HepG2 (cell line): Measurements from ENCODE around the gene DAB2IP. TPM values are rescaled to one million over a fixed set of nuclear protein-coding genes. Genes with fewer than 3 reads are reported as not detected.

Source experiments
- ATAC-seq: fragments of 200-7000 bp; cut with Tn5 transposase; 3 replicates; pipeline ENCODE4 v1.9.1; 2020; ENCODE audit warnings: mild to moderate bottlenecking, moderate library complexity
- BruUV-seq: library from RNA; stranded (reverse); fragments of 400-500 nt; replicated peaks from 2 replicates; lab custom pipeline; 2021; lab: Mats Ljungman, UMichigan
- CTCF ChIA-PET: fragments of 300-600 bp; formaldehyde crosslinking; extraction: SDS; loops from one replicate; lab custom pipeline; 2021; ENCODE audit warnings: low total read pairs, inconsistent platforms, low intra/inter-chr PET ratio; lab: Yijun Ruan, JAX
- POLR2A ChIA-PET: fragments of 350-600 bp; sonication (Branson Sonifier 250); formaldehyde crosslinking; loops from one replicate; lab custom pipeline; 2020; ENCODE audit warnings: antibody characterized with exemption, inconsistent platforms; lab: Yijun Ruan, JAX
- DNase-seq: peaks from one replicate; pipeline ENCODE4 v3.0.0-alpha.2; 2015; ENCODE audit warnings: low spot score
- FAIRE-seq: peaks from 3 replicates; lab custom pipeline; 2011; peaks lifted over from hg19 to GRCh38; lab: Jason Lieb, UNC
- H2AFZ ChIP-seq: one replicate; pipeline ENCODE4 v1.6.1; 2011; ENCODE audit warnings: low read length, inconsistent platforms
- H3K27ac ChIP-seq: fragments of 300-600 bp; 3 replicates; pipeline ENCODE4 v1.8.0; 2011; ENCODE audit warnings: mixed run types, mild to moderate bottlenecking, mixed read lengths, low read length, inconsistent platforms; ENCODE audit not compliant: insufficient read depth; ENCODE audit errors: extremely low read length
- H3K27me3 ChIP-seq, 2 experiments: fragments of 200-600 bp in 1 of 2; 2 replicates in 1 of 2; 3 replicates in 1 of 2; pipeline versions ENCODE4 v1.6.0 to v1.8.0; 2011; ENCODE audit warnings: low read length in 2 of 2, mild to moderate bottlenecking in 2 of 2, moderate library complexity in 2 of 2, inconsistent platforms in 1 of 2; ENCODE audit not compliant: insufficient read depth in 2 of 2, control insufficient read depth in 1 of 2
- H3K36me3 ChIP-seq, 2 experiments: fragments of 200-600 bp in 1 of 2; replicated peaks in 1 of 2; 2 replicates in 1 of 2; 3 replicates in 1 of 2; pipeline versions ENCODE4 v1.5.1 to v1.8.0; 2011; ENCODE audit warnings: low read length in 2 of 2, inconsistent platforms in 1 of 2; ENCODE audit not compliant: insufficient read depth in 2 of 2, control insufficient read depth in 1 of 2
- H3K4me1 ChIP-seq: 2 replicates; pipeline ENCODE4 v1.5.1; 2012; ENCODE audit warnings: low read length, inconsistent platforms; ENCODE audit not compliant: insufficient read depth
- H3K4me2 ChIP-seq: 2 replicates; pipeline ENCODE4 v1.6.0; 2011; ENCODE audit warnings: low read depth, low read length, inconsistent platforms
- H3K4me3 ChIP-seq, 3 experiments: fragments of 200-600 bp in 1 of 3; sonication (generic), shearing (Covaris generic) in 1 of 3; replicated peaks in 1 of 3; 2 replicates each; pipeline ENCODE4 v1.5.1; 2011 to 2016; ENCODE audit warnings: low read length in 3 of 3, inconsistent platforms in 2 of 3, low read depth in 2 of 3, mild to moderate bottlenecking in 2 of 3, control low read depth in 1 of 3, mixed read lengths in 1 of 3; ENCODE audit not compliant: insufficient read depth in 1 of 3
- H3K79me2 ChIP-seq: one replicate; pipeline ENCODE4 v1.6.1; 2011; ENCODE audit warnings: low read length, inconsistent platforms; ENCODE audit not compliant: insufficient read depth
- H3K9ac ChIP-seq: 2 replicates; pipeline ENCODE4 v1.6.0; 2011; ENCODE audit warnings: mild to moderate bottlenecking, low read depth, low read length, inconsistent platforms; ENCODE audit not compliant: insufficient read depth
- H3K9me3 ChIP-seq: 2 replicates; pipeline ENCODE4 v1.5.1; 2012; ENCODE audit warnings: mild to moderate bottlenecking, low read length
- H4K20me1 ChIP-seq: 2 replicates; pipeline ENCODE4 v1.6.0; 2011; ENCODE audit warnings: inconsistent platforms, mild to moderate bottlenecking, low read length, moderate library complexity; ENCODE audit not compliant: insufficient read depth
- ATM ChIP-seq: fragments of 450-650 bp; IDR thresholded peaks from 2 replicates; pipeline ENCODE4 v1.7.1; 2017; ENCODE audit warnings: mild to moderate bottlenecking, borderline replicate concordance
- FOSL2 ChIP-seq: sonication (generic); formaldehyde crosslinking; IDR thresholded peaks from 2 replicates; pipeline ENCODE4 v1.4.0; 2020; ENCODE audit warnings: missing genetic modification reagents
- GLI4 ChIP-seq: sonication (generic); formaldehyde crosslinking; IDR thresholded peaks from 2 replicates; pipeline ENCODE4 v1.5.1; 2020; ENCODE audit warnings: missing genetic modification reagents, mild to moderate bottlenecking, moderate library complexity, borderline replicate concordance
- HDAC1 ChIP-seq: sonication (generic); formaldehyde crosslinking; IDR thresholded peaks from 2 replicates; pipeline ENCODE4 v1.5.1; 2020; ENCODE audit warnings: mild to moderate bottlenecking, missing genetic modification reagents
- KDM1A ChIP-seq: IDR thresholded peaks from 2 replicates; pipeline ENCODE4 v1.6.1; 2016; ENCODE audit warnings: missing compliant biosample characterization
- NAIF1 ChIP-seq: sonication (generic); formaldehyde crosslinking; IDR thresholded peaks from 2 replicates; pipeline ENCODE4 v1.5.0; 2020; ENCODE audit warnings: mild to moderate bottlenecking, missing genetic modification reagents, borderline replicate concordance
- NPAS2 ChIP-seq: sonication (generic); formaldehyde crosslinking; IDR thresholded peaks from 2 replicates; pipeline ENCODE4 v1.8.0; 2022; ENCODE audit warnings: mild to moderate bottlenecking, missing genetic modification reagents, borderline replicate concordance
- NR2F6 ChIP-seq, 2 experiments: IDR thresholded peaks; 2 replicates each; pipeline ENCODE4 v1.6.1; 2016; ENCODE audit warnings: antibody characterized with exemption in 1 of 2, mild to moderate bottlenecking in 1 of 2
- RARA ChIP-seq: IDR thresholded peaks from 2 replicates; pipeline ENCODE4 v1.6.1; 2016; ENCODE audit warnings: missing genetic modification reagents, missing compliant biosample characterization
- RXRB ChIP-seq: IDR thresholded peaks from 2 replicates; pipeline ENCODE4 v1.6.1; 2016; ENCODE audit warnings: borderline replicate concordance, missing genetic modification reagents, missing compliant biosample characterization
- SRSF4 ChIP-seq: fragments of 200-400 bp; formaldehyde crosslinking; IDR thresholded peaks from one replicate; pipeline ENCODE4 v1.6.1; 2018; ENCODE audit warnings: mild to moderate bottlenecking, low read depth, low read length, moderate library complexity; ENCODE audit not compliant: poor library complexity, severe bottlenecking
- ZBTB43 ChIP-seq: sonication (generic); formaldehyde crosslinking; conservative IDR thresholded peaks from 2 replicates; pipeline ENCODE4 v1.4.0; 2020; ENCODE audit warnings: missing genetic modification reagents
- ZNF232 ChIP-seq: sonication (generic); formaldehyde crosslinking; IDR thresholded peaks from 2 replicates; pipeline ENCODE4 v1.4.0; 2020; ENCODE audit warnings: missing genetic modification reagents, borderline replicate concordance
- ZNF512B ChIP-seq: sonication (generic); formaldehyde crosslinking; IDR thresholded peaks from 2 replicates; pipeline ENCODE4 v1.5.1; 2020; ENCODE audit warnings: missing genetic modification reagents, mild to moderate bottlenecking, borderline replicate concordance
- ZNF546 ChIP-seq: sonication (generic); formaldehyde crosslinking; conservative IDR thresholded peaks from 2 replicates; pipeline ENCODE4 v1.8.1; 2023; ENCODE audit warnings: mild to moderate bottlenecking, missing genetic modification reagents
- ZNF556 ChIP-seq: sonication (generic); formaldehyde crosslinking; IDR thresholded peaks from 2 replicates; pipeline ENCODE4 v1.4.0; 2020; ENCODE audit warnings: mild to moderate bottlenecking, missing genetic modification reagents, borderline replicate concordance
- ZNF713 ChIP-seq: sonication (generic); formaldehyde crosslinking; IDR thresholded peaks from 2 replicates; pipeline ENCODE4 v1.4.0; 2020; ENCODE audit warnings: mild to moderate bottlenecking, missing genetic modification reagents
- ZNF749 ChIP-seq: sonication (generic); formaldehyde crosslinking; IDR thresholded peaks from 2 replicates; pipeline ENCODE4 v1.8.0; 2022; ENCODE audit warnings: mild to moderate bottlenecking, missing genetic modification reagents, moderate library complexity, borderline replicate concordance
- ZNF839 ChIP-seq: sonication (generic); formaldehyde crosslinking; IDR thresholded peaks from 2 replicates; pipeline ENCODE4 v1.4.0; 2020; ENCODE audit warnings: missing genetic modification reagents, mild to moderate bottlenecking, borderline replicate concordance
- ZNF878 ChIP-seq: sonication (generic); formaldehyde crosslinking; IDR thresholded peaks from 2 replicates; pipeline ENCODE4 v1.8.1; 2023; ENCODE audit warnings: mild to moderate bottlenecking, missing genetic modification reagents, moderate library complexity
- WGBS: methylation state at CpG from one replicate; pipeline ENCODE4 v1.1.6; 2017; ENCODE audit warnings: low lambda C conversion rate; 5-methylcytosine and 5-hydroxymethylcytosine counted together
- in situ Hi-C: cut with HindIII; loops from 2 replicates; pipeline ENCODE4 v1.10.0; 2017; ENCODE audit warnings: low pct_unique_long_range_greater_than_20kb; ENCODE audit not compliant: extremely low pct_ligation_motif_present
- intact Hi-C: fragments of 100-400 bp; cut with micrococcal nuclease; formaldehyde crosslinking; loops from one replicate; pipeline ENCODE4 v1.10.0; 2022; ENCODE audit not compliant: unreplicated experiment
- polyA plus RNA-seq, 8 experiments: library from polyadenylated mRNA; depleted of rRNA in 3 of 8; stranded (reverse) in 7 of 8; unstranded in 1 of 8; fragments of >200 nt; fragmentation: Illumina TruSeq in 4 of 8; extraction: Trizol in 4 of 8; gene quantifications; 2 replicates each; pipeline versions ENCODE4 v1.2.1 to v1.2.3, GENCODE V29; 2011 to 2016; ENCODE audit warnings: low read depth in 4 of 8, missing spikeins in 1 of 8, mixed read lengths in 1 of 8; ENCODE audit not compliant: insufficient read depth in 1 of 8
- total RNA-seq, 5 experiments: library from RNA; depleted of rRNA; stranded (reverse); fragments of >200 nt; fragmentation: Illumina TruSeq; extraction: Trizol; gene quantifications; 2 replicates each; pipeline ENCODE4 v1.2.3, GENCODE V29; 2016; ENCODE audit warnings: low read depth in 1 of 5

Gene DAB2IP
- total and polyA plus RNA-seq, 2 of the 13 experiments (the other 11 are each of a cell fraction or from before 2014, with no cell fraction given): 25.3 to 37.9 TPM

DNA sequence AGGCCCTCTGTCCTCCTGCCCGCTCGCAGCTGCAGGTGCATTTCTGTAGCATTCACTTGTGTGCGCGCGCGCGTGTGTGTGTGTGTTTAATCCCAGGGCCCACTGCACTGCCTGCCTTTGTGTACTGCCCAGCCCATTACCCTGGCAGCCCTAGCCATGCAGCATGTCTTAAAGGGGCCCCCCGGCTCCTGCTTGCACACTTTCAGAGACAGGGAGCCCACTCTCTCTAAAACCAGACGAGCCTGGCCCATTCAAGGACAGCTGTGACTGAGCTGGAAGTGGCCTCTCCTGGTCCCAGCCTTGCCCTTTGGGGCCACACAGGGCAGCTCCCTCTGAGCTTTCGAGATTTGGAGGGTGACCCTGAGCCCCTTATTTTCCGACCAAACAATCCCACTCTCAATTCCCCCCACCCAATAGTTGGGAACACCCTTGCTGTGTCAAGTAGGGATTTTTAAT, 98.9 kb downstream of the DAB2IP start:
- no TSS peak for BruUV-seq
- Histone ChIP-seq H3K4me2 (peak overlapping the region; percentile 70), H3K9ac (peak overlapping the region; percentile 67), H2AFZ (no peak overlapping the region), H3K36me3 (peaks cover 10 to 32% of the 10 kb centered on the region in 2 experiments), H3K4me3 (peak overlapping the region in 2 of 3 experiments; percentile 23 to 58; a peak in 4 of 6 replicates), H3K9me3 (no peaks in the 10 kb centered on the region), H3K4me1 (peaks cover 78% of the 10 kb centered on the region), H3K79me2 (peaks cover 61% of the 10 kb centered on the region), H3K27ac (peak overlapping the region; percentile 91), H4K20me1 (no peaks in the 10 kb centered on the region), H3K27me3 (no peaks in the 10 kb centered on the region)
- no peak for FAIRE-seq
- WGBS: 0% methylated on average over 4 of the region's 11 CpGs
- intact Hi-C loops (loop anchor here (1.0 kb wide), 1 partner anchor 15 kb away; no protein-coding TSS in a partner anchor), in situ Hi-C loops (no loop called here)
- CTCF ChIA-PET: no interaction called here
- peak; percentile 75 for ATAC-seq
- no peak for DNase-seq
- POLR2A ChIA-PET: interaction anchor here (0.7 to 4.0 kb wide), 11 partner anchors 9 to 240 kb away, joined by 3 to 49 read pairs (median 4); no protein-coding TSS in a partner anchor
- TF ChIP-seq ATM (no peak), NAIF1 (CRISPR knock-in tag) (peak; percentile 33; the same call in 1 of the 2 replicates), ZNF839 (CRISPR knock-in tag) (no peak), ZNF878 (CRISPR knock-in tag) (peak; percentile 74; the same call in 1 of the 2 replicates), KDM1A (peak; percentile 84; the same call in 1 of the 2 replicates), ZBTB43 (CRISPR knock-in tag) (peak; percentile 7; the same call in 1 of the 2 replicates), ZNF749 (CRISPR knock-in tag) (no peak), NPAS2 (CRISPR knock-in tag) (no peak), ZNF556 (CRISPR knock-in tag) (no peak), NR2F6 (IDR thresholded peaks at IDR 0.05) (peak; percentile 84), NR2F6 (CRISPR knock-in tag; IDR thresholded peaks at IDR 0.05) (peak; percentile 31), ZNF232 (CRISPR knock-in tag) (0 out of 2 replicates have a peak, but pooled peaks have one; percentile 4), HDAC1 (no peak), RXRB (peak; percentile 3; the same call in 1 of the 2 replicates), ZNF546 (no peak), ZNF512B (0 out of 2 replicates have a peak, but pooled peaks have one; percentile 13), ZNF713 (no peak), SRSF4 (no peak), FOSL2 (CRISPR knock-in tag) (peak; percentile 13; the same call in 1 of the 2 replicates), GLI4 (no peak), RARA (0 out of 2 replicates have a peak, but pooled peaks have one; percentile 6)
